ENCODE results near the gene HELZ.

- TF ChIP-seq, protein P1, sequence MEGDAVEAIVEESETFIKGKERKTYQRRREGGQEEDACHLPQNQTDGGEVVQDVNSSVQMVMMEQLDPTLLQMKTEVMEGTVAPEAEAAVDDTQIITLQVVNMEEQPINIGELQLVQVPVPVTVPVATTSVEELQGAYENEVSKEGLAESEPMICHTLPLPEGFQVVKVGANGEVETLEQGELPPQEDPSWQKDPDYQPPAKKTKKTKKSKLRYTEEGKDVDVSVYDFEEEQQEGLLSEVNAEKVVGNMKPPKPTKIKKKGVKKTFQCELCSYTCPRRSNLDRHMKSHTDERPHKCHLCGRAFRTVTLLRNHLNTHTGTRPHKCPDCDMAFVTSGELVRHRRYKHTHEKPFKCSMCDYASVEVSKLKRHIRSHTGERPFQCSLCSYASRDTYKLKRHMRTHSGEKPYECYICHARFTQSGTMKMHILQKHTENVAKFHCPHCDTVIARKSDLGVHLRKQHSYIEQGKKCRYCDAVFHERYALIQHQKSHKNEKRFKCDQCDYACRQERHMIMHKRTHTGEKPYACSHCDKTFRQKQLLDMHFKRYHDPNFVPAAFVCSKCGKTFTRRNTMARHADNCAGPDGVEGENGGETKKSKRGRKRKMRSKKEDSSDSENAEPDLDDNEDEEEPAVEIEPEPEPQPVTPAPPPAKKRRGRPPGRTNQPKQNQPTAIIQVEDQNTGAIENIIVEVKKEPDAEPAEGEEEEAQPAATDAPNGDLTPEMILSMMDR (IDR thresholded peaks at IDR 0.05; ENCODE audit: poor library complexity) = no peak
- no peak for TF ChIP-seq EZH2 (IDR thresholded peaks at IDR 0.05; ENCODE audit: borderline replicate concordance)
Observed at GRCh38 chr17:67216578-67217320, 28.2 kb downstream of the HELZ start.
